Tibial artery (tissue), 4 donors: ENCODE measurements around the gene NFIB.

ENCODE experiments used
- DNase-seq, 2 donors: peaks; one replicate each; pipeline ENCODE4 v3.0.0-alpha.2; 2019
- H3K27ac ChIP-seq, 2 donors: fragments of 200-600 bp; sonication (generic) in 1 of 2; 1 replicate in 1 of 2; 2 replicates in 1 of 2; pipeline ENCODE4 v1.5.1; 2018 to 2019; ENCODE audit warnings: mild to moderate bottlenecking in 1 of 2
- H3K27me3 ChIP-seq, 2 donors: fragments of 200-600 bp; sonication (generic) in 1 of 2; one replicate each; pipeline versions ENCODE4 v1.5.1 to v1.6.0; 2016 to 2019
- H3K36me3 ChIP-seq, 3 donors: fragments of 200-600 bp; sonication (generic) in 2 of 3; one replicate each; pipeline ENCODE4 v1.5.1; 2016 to 2019; ENCODE audit warnings: mild to moderate bottlenecking in 2 of 3
- H3K4me1 ChIP-seq, 4 donors: fragments of 200-600 bp; sonication (generic) in 2 of 4; 1 replicate in 3 of 4; 2 replicates in 1 of 4; pipeline ENCODE4 v1.5.1; 2016 to 2019
- H3K4me3 ChIP-seq, 2 donors: fragments of 200-600 bp; sonication (generic) in 1 of 2; 1 replicate in 1 of 2; 2 replicates in 1 of 2; pipeline ENCODE4 v1.5.1; 2018 to 2019; ENCODE audit warnings: mild to moderate bottlenecking in 2 of 2
- H3K9me3 ChIP-seq, 3 donors: fragments of 200-600 bp; sonication (generic) in 1 of 3; one replicate each; pipeline ENCODE4 v1.5.1; 2016 to 2019
- intact Hi-C: fragments of 100-400 bp; cut with DNase I; formaldehyde crosslinking; loops from one replicate; pipeline ENCODE4 v1.15.0; 2023; ENCODE audit warnings: low total_unique reads
- TF ChIP-seq, protein P1 (sequence below), 2 experiments: fragments of 200-600 bp in 1 of 2; fragments of 450-650 bp in 1 of 2; IDR thresholded peaks; one replicate each; pipeline ENCODE4 v1.5.1; 2017 to 2019; ENCODE audit warnings: antibody characterized with exemption in 2 of 2, mild to moderate bottlenecking in 1 of 2, moderate library complexity in 1 of 2

NFIB gene

DNA sequence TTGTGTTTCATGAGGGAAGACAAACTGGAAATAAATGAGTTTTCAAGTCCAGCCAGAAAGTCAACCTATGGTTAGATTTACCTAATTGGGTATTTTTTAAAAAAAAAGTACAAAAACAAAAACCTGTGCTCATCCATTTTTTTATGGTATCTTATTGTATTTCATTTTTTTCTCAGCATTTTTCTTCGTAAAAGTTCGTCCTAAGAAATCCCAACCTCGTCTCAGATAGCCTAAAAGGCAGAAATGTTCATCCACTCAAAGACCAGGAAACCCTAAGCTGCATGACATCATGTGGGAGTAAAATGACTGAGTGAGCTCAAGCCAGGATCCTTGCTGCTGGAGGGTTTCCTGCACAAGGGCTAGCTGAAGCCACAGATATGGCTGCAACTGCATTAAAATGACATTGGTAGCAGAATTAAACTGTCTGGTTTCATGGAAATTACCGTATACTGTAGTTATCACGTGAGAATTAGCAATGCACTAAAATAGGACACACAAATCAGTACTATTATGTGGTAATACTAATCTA, 70.4 kb downstream of the NFIB start:
- Histone ChIP-seq H3K36me3 (no peaks in the 10 kb centered on the region), H3K4me1 (peaks cover 0 to 63% (median 34%) of the 10 kb centered on the region in 4 donors), H3K27me3 (no peaks in the 10 kb centered on the region), H3K9me3 (no peaks in the 10 kb centered on the region), H3K27ac (no peak overlapping the region), H3K4me3 (no peak overlapping the region)
- TF ChIP-seq, protein P1, sequence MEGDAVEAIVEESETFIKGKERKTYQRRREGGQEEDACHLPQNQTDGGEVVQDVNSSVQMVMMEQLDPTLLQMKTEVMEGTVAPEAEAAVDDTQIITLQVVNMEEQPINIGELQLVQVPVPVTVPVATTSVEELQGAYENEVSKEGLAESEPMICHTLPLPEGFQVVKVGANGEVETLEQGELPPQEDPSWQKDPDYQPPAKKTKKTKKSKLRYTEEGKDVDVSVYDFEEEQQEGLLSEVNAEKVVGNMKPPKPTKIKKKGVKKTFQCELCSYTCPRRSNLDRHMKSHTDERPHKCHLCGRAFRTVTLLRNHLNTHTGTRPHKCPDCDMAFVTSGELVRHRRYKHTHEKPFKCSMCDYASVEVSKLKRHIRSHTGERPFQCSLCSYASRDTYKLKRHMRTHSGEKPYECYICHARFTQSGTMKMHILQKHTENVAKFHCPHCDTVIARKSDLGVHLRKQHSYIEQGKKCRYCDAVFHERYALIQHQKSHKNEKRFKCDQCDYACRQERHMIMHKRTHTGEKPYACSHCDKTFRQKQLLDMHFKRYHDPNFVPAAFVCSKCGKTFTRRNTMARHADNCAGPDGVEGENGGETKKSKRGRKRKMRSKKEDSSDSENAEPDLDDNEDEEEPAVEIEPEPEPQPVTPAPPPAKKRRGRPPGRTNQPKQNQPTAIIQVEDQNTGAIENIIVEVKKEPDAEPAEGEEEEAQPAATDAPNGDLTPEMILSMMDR (IDR thresholded peaks at IDR 0.05): no peak
- intact Hi-C loops: no loop called here
- DNase-seq: no peak

DNA sequence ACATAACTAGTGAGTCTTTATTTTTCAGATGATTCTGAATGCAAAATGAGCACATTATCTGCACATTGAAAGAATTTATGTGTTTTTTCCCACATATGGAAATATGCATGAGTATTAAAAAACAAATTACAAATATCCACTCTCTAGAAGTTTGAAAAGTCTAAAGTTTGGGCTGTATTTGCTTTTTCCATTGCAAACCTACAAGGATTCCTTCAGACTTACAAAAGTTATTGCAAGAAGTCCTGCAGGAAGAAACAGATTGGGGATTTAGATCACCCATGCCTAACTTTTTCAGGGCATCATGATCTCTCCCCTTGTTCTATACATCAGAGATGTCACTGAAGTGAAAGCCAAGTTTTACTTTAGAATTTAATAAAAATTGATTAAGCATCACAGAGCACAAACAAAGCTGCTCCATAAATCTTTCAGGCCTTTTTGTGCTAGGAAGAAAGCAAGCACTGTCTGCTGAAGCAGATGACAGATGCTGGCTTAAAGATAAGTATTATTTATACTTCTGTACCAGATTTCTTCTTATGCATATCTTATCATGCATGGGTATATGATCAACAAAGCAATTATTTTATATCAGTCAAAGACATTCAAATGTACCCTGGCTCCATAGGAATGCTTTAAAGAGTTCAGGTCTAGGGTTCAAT, 71.7 kb downstream of the NFIB start:
- no peak overlapping the region for H3K4me3 ChIP-seq
- no peak for DNase-seq
- no peaks in the 10 kb centered on the region for H3K9me3 ChIP-seq
- peaks cover 0 to 74% (median 40%) of the 10 kb centered on the region in 4 donors for H3K4me1 ChIP-seq
- TF ChIP-seq, protein P1 (IDR thresholded peaks at IDR 0.05): no peak
- no peak overlapping the region for H3K27ac ChIP-seq
- no peaks in the 10 kb centered on the region for H3K27me3 ChIP-seq
- intact Hi-C loops: no loop called here
- H3K36me3 ChIP-seq: no peaks in the 10 kb centered on the region

DNA sequence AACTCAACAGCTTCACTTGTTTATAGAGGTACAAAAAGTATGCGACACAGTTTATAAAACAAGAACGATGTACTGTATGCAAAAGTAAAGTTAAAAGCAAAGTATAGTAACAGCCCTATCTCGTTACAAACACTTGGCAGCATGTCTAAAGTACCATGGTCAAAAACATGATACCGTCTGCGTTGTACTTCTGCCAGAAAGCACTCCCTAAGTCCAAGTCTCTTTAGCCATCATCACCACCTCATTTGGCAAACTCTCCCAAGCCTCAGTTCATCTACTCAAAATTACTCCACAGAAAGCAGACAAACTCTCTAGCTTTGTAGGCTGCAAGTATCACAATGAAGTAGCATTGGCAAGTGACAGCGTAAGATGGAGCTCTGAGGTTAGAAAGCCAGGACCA, 73.4 kb downstream of the NFIB start:
- Histone ChIP-seq H3K27ac (no peak overlapping the region), H3K36me3 (no peaks in the 10 kb centered on the region), H3K4me1 (peaks cover 0 to 81% (median 36%) of the 10 kb centered on the region in 4 donors), H3K27me3 (no peaks in the 10 kb centered on the region), H3K9me3 (no peaks in the 10 kb centered on the region), H3K4me3 (no peak overlapping the region)
- DNase-seq: no peak
- TF ChIP-seq, protein P1 (IDR thresholded peaks at IDR 0.05): no peak
- intact Hi-C loops: no loop called here

DNA sequence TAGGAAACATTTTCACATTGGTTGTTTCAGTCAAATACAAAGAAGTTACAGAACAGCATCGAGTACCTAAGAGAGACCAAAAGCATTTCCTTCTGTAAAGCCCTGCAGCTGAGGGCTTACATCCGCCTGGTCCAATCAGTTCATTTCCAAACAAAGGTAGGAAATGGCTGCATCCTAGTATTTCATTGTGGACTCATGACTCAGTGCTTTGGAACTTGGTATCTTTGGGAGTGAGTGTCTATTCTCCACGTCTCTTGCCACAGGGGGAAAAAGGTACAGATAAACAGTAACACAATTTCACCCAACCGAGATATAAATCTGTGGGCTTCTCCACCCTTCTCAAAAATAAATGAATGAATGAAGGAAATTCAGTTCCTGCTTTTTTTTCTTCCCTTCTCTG, 75.4 kb downstream of the NFIB start:
- no peaks in the 10 kb centered on the region for H3K27me3 ChIP-seq
- no peaks in the 10 kb centered on the region for H3K36me3 ChIP-seq
- H3K9me3 ChIP-seq: no peaks in the 10 kb centered on the region
- H3K4me1 ChIP-seq: peaks cover 0 to 65% (median 29%) of the 10 kb centered on the region in 4 donors
- TF ChIP-seq, protein P1 (IDR thresholded peaks at IDR 0.05): no peak
- no peak overlapping the region for H3K27ac ChIP-seq
- intact Hi-C loops: no loop called here
- no peak for DNase-seq
- no peak overlapping the region for H3K4me3 ChIP-seq

DNA sequence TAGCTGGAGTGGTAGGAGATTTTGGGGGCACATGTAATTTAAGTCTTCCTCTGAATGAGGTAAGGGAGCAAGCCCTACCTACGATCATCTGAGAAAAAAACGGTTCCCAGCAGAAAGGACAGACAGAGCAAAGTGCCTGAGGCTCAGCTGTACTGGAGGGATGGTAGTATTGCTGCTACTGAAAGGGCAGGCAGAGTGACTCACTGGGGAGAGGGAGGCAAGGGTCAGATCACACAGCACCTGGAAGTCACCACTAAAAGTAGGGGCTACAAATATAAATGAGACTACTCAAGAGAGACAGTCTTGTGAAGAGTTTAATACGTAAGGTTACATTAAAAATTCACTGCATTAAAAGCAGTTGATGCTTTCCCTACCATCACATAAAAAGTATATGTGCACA, 75.9 kb downstream of the NFIB start:
- intact Hi-C loops: no loop called here
- DNase-seq: no peak
- Histone ChIP-seq H3K36me3 (no peaks in the 10 kb centered on the region), H3K4me1 (peaks cover 0 to 60% (median 27%) of the 10 kb centered on the region in 4 donors), H3K4me3 (no peak overlapping the region), H3K27me3 (no peaks in the 10 kb centered on the region), H3K27ac (no peak overlapping the region), H3K9me3 (no peaks in the 10 kb centered on the region)
- TF ChIP-seq, protein P1 (IDR thresholded peaks at IDR 0.05): no peak
